OCI-LY3 (cell line): ENCODE measurements around the gene ZNF699.

Experiments used
- H2AFZ ChIP-seq: fragments of 200-600, 300-600 bp; shearing (Covaris generic); 2 replicates; pipeline ENCODE4 v1.6.0; 2014; ENCODE audit warnings: antibody characterized with exemption, low read depth, low read length
- H3K27ac ChIP-seq: fragments of 200-600, 300-600 bp; sonication (generic); 2 replicates; pipeline ENCODE4 v1.5.1; 2014; ENCODE audit warnings: mild to moderate bottlenecking, low read length, moderate library complexity, mixed read lengths
- H3K27me3 ChIP-seq: fragments of 200-600, 300-600 bp; sonication (generic); 2 replicates; pipeline ENCODE4 v1.6.1; 2014; ENCODE audit warnings: low read depth, low read length, mixed read lengths
- H3K36me3 ChIP-seq: fragments of 200-600, 300-600 bp; sonication (generic); replicated peaks from 2 replicates; pipeline ENCODE3; 2014; ENCODE audit warnings: low read depth, low read length, mixed read lengths
- H3K4me1 ChIP-seq: fragments of 300-600, 200-600 bp; sonication (generic); 2 replicates; pipeline ENCODE4 v1.6.1; 2014; ENCODE audit warnings: low read length, mixed read lengths
- H3K4me2 ChIP-seq: fragments of 200-600, 300-600 bp; sonication (generic); 2 replicates; pipeline ENCODE4 v1.6.1; 2014; ENCODE audit warnings: low read length, mixed read lengths
- H3K4me3 ChIP-seq: fragments of 300-600, 200-600 bp; sonication (generic); 2 replicates; pipeline ENCODE4 v1.5.1; 2014; ENCODE audit warnings: antibody characterized with exemption, mild to moderate bottlenecking, low read length, moderate library complexity
- H3K79me2 ChIP-seq: fragments of 300-600, 200-600 bp; shearing (Covaris generic); 2 replicates; pipeline ENCODE4 v1.6.1; 2014; ENCODE audit warnings: mild to moderate bottlenecking, low read length, mixed read lengths
- H3K9ac ChIP-seq: fragments of 300-600, 200-600 bp; shearing (Covaris generic); 2 replicates; pipeline ENCODE4 v1.6.0; 2014; ENCODE audit warnings: mild to moderate bottlenecking, low read length, moderate library complexity
- H3K9me3 ChIP-seq: fragments of 200-600, 300-600 bp; shearing (Covaris generic); 2 replicates; pipeline ENCODE4 v1.6.1; 2014; ENCODE audit warnings: low read length, mixed read lengths; ENCODE audit not compliant: insufficient read depth
- H4K20me1 ChIP-seq: fragments of 200-600, 300-600 bp; sonication (generic); 2 replicates; pipeline ENCODE4 v1.6.1; 2016; ENCODE audit warnings: low read length, mixed read lengths; ENCODE audit not compliant: insufficient read depth
- CTCF ChIP-seq: fragments of 200-600, 300-600 bp; sonication (generic); IDR thresholded peaks from 2 replicates; pipeline ENCODE4 v1.5.1; 2014; ENCODE audit warnings: antibody characterized with exemption, low read length, low read depth
- EZH2phosphoT487 ChIP-seq: fragments of 200-600 bp; shearing (Covaris generic); IDR thresholded peaks from 2 replicates; pipeline ENCODE4 v1.6.1; 2018; ENCODE audit warnings: antibody characterized with exemption, mixed run types, low read depth

Gene ZNF699

GRCh38 chr19:9321338-9321737 lies 11.7 kb upstream of the ZNF699 start:
- Histone ChIP-seq H3K4me3 (no peak overlapping the region), H3K9me3 (peaks cover 14% of the 10 kb centered on the region; the same call in 1 of the 2 replicates), H3K27me3 (no peaks in the 10 kb centered on the region), H3K4me2 (no peak overlapping the region), H3K4me1 (peaks cover 8% of the 10 kb centered on the region; the same call in 1 of the 2 replicates), H3K9ac (no peak overlapping the region), H3K36me3 (peaks cover 16% of the 10 kb centered on the region), H2AFZ (no peak overlapping the region), H4K20me1 (no peaks in the 10 kb centered on the region), H3K27ac (no peak overlapping the region), H3K79me2 (peaks cover 11% of the 10 kb centered on the region)
- no peak for TF ChIP-seq CTCF
- TF ChIP-seq EZH2phosphoT487: no peak

GRCh38 chr19:9313756-9314155 lies 4.1 kb upstream of the ZNF699 start:
- H3K79me2 ChIP-seq: peaks cover under 1% of the 10 kb centered on the region; the same call in 1 of the 2 replicates
- no peaks in the 10 kb centered on the region for H3K36me3 ChIP-seq
- no peak overlapping the region for H3K27ac ChIP-seq
- H3K4me2 ChIP-seq: no peak overlapping the region
- H2AFZ ChIP-seq: no peak overlapping the region
- H3K9ac ChIP-seq: no peak overlapping the region
- peaks cover 5% of the 10 kb centered on the region for H3K4me1 ChIP-seq
- no peak overlapping the region for H3K4me3 ChIP-seq
- TF ChIP-seq CTCF (no peak), EZH2phosphoT487 (no peak)
- H3K27me3 ChIP-seq: no peaks in the 10 kb centered on the region
- peaks cover 9% of the 10 kb centered on the region; the same call in 1 of the 2 replicates for H3K9me3 ChIP-seq
- H4K20me1 ChIP-seq: no peaks in the 10 kb centered on the region

- Histone ChIP-seq H3K36me3 (peaks cover 5% of the 10 kb centered on the region), H3K27ac (peak overlapping the region; percentile 74), H3K4me1 (peaks cover 10% of the 10 kb centered on the region), H3K9ac (peak overlapping the region; percentile 75), H3K4me3 (peak overlapping the region; percentile 83), H4K20me1 (no peaks in the 10 kb centered on the region), H3K79me2 (peaks cover 6% of the 10 kb centered on the region; the same call in 1 of the 2 replicates), H2AFZ (peak overlapping the region; percentile 94), H3K9me3 (peaks cover 9% of the 10 kb centered on the region; the same call in 1 of the 2 replicates), H3K27me3 (no peaks in the 10 kb centered on the region), H3K4me2 (peak overlapping the region; percentile 51)
- TF ChIP-seq CTCF (no peak), EZH2phosphoT487 (no peak)
These were observed 372 bp upstream of the ZNF699 start for GRCh38 chr19:9309974-9310446.

GRCh38 chr19:9308091-9308770 lies 1.4 kb downstream of the ZNF699 start:
- Histone ChIP-seq H3K27ac (no peak overlapping the region), H3K9me3 (peaks cover 1% of the 10 kb centered on the region; the same call in 1 of the 2 replicates), H3K4me2 (peak overlapping the region; percentile 60), H3K79me2 (peaks cover 6% of the 10 kb centered on the region; the same call in 1 of the 2 replicates), H2AFZ (no peak overlapping the region), H3K27me3 (no peaks in the 10 kb centered on the region), H3K4me1 (peaks cover 10% of the 10 kb centered on the region), H3K4me3 (peak overlapping the region; percentile 83), H3K36me3 (peaks cover 19% of the 10 kb centered on the region), H4K20me1 (no peaks in the 10 kb centered on the region), H3K9ac (peak overlapping the region; percentile 75)
- TF ChIP-seq EZH2phosphoT487 (no peak), CTCF (no peak)
